GM19467 (cell line): ENCODE data around the gene MAGI1.

Experiments
- ATAC-seq: cut with Tn5 transposase; IDR thresholded peaks from one replicate; pipeline ENCODE4 v1.9.1; 2021; ENCODE audit warnings: mild to moderate bottlenecking, moderate library complexity; ENCODE audit not compliant: unreplicated experiment

Gene MAGI1

DNA sequence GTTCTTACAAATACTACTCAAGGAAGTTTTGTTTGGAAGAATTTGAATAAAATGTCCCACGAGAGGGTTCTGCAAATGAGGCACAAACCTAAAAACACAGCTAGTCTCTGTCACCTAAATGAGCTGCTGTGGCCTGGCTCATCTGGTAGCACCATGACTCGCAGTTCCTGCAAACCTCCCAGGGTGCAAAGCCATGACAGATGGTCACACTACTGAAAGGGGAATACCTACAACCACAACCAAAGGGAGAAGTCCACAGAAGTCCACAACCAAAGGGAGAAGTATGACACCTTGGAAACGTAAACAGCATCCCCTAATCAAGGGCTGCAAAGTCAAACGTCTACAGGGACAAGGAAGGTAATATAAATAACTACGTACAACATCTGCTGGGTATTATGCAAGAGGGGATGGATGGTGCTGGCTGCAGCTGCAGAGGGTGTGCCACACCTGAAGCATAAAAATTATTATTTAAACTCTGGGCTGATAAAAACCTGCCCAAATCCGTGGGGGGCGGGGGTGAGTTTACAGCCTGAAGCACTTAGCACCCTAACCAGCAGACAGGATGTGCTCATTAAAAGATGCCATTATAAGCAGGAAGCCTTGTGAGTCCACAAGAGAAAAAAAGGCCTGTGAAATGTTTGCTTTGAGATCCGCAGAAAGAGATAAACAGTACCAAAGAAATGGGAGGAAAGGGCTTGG lies 184.0 kb downstream of the MAGI1 start:
- no peak for ATAC-seq

DNA sequence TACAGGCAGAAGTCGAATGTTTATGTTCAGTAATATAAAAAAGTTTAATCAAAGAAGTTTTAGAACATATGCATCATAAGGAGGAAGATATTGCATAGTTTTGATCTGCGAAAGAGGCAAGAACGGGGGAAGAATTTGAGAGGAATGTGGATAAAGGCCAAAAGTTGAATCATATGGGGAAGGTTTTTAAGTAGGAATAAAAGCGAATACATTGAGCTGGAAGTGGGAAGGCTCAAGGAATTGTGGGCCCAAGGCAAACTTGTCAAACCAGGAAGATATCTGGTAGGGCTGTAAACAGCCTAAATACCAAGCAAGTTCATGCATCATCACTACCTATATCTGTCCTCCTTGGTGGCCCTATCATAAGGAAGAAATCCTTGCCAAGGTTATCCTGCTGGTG lies 186.9 kb downstream of the MAGI1 start:
- no peak for ATAC-seq

DNA sequence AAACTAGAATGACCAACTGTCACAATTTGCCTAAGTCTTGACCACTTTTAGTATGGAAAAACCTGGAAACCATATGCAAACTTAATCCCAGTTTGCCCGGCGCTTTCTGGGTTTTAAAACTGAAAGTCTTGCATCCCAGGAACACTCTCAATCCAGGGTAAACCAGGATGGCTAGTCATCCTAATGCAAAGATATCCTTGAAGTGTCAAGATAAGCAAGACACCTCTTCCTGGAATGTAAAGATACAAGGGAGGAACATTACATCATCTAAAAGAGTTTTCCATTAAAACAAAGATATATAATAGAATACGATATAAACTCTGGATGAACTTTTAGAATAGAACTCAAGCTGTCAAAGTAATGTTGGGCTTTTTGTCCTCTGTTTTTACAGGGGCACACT lies 188.5 kb downstream of the MAGI1 start:
- ATAC-seq = no peak

DNA sequence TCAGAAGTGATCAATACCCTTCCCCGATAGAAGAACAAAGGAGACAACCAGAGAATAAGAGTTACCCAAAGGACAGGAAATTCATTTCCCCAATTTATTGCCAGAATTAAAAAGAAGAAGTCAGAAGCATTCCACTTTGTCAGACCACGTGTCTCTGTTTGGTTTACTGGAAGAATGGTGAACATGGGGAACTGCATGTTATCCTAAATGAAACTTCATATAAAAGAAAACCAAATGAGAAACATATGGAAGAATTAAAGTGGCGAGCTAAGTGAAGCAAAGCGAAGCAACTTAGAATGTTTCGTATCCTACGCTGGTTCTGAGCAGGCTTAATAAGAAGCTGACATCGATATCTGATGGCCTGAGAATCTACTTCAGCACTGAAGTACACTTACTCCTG lies 190.7 kb downstream of the MAGI1 start:
- ATAC-seq = no peak

DNA sequence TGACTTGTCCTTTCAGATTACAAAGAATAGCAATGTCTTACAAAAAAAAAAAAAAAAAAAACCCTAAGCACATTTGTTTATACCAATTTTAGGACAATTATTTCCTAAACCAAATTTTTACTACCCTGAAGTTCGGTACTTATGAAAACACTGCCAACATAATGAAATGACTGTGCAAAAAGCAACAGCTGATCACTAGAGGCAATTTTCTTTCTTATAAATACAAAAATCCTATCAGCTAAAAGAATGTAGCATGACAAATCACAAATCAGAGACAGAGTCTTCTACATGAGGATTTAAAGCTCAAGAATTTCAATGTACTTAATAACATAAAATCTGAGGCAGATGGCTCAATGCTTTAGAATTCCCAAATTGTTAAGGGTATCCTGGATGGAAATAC lies 191.8 kb downstream of the MAGI1 start:
- no peak for ATAC-seq

DNA sequence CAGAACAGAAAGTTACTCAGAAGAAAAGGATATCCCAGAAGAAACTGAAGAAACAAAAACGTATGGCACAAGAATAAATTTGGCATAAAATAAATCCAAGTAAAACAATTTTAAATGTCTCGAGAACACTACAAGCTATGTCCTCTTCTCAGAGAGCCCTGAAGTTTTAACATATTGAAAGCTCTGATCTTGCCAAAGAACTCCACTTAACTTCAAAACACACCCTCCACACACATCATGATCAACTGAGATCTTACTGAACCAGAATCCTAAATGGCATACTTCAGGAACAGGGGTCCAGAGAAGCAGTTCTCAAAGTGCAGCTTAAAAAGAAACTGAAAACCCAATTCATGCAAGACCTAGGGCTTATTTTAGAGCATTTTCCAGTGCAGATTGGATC lies 194.3 kb downstream of the MAGI1 start:
- no peak for ATAC-seq

DNA sequence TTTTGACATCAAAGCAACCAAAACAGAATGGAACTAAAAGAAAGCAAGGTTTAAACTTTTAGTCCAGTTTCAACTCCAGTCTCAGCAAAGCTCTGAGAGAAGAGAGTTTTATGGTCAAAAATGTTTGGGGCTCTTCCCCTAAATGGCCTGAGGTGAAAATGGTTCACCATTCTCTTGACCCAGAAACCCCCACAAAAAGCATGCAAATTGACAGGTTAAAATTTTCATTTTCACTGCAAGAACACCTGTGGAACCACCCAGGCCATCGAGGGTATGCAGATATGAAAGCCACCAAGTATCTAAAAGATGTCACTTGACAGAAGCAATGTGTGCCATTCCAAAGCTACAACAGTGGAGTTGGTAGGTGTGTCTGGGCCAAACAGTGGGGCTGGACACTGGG lies 195.0 kb downstream of the MAGI1 start:
- ATAC-seq = no peak

DNA sequence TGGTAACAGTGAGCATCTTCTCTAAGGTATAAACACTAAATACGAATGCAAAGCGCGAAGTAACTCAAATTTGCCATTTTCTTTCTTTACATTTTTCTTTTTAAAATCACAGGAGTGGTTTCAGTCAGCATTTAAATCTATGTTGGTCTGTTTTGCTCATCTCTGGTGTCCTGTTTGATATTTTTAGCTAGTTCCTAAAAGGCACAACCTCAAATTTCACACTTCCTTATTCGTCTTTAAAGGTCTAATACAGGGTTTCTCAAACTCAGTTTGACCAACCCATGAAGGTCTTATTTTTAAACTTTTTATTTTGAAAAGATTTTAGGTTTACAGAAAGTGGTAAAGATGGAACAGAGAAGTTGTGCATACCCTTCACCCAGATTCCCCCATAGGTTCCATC lies 201.1 kb downstream of the MAGI1 start:
- ATAC-seq = no peak

DNA sequence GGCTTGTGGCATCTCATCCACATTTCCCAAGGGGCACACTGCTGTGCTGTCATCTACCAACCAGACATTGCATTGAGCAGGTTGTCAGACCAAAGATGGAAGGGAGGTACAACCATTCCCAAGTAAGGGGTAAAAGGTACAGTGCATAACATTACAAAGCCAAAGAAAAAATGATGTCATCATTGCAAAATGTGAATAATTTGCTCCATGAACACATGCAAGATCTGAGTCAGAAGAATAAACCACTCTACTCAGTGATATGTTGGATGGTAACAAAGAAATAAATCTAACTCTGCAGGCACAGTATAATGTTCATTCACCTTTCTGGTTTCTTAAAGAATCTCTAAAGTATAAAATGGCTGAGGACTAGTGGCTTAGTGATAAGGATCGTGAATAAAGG lies 202.7 kb downstream of the MAGI1 start:
- no peak for ATAC-seq

DNA sequence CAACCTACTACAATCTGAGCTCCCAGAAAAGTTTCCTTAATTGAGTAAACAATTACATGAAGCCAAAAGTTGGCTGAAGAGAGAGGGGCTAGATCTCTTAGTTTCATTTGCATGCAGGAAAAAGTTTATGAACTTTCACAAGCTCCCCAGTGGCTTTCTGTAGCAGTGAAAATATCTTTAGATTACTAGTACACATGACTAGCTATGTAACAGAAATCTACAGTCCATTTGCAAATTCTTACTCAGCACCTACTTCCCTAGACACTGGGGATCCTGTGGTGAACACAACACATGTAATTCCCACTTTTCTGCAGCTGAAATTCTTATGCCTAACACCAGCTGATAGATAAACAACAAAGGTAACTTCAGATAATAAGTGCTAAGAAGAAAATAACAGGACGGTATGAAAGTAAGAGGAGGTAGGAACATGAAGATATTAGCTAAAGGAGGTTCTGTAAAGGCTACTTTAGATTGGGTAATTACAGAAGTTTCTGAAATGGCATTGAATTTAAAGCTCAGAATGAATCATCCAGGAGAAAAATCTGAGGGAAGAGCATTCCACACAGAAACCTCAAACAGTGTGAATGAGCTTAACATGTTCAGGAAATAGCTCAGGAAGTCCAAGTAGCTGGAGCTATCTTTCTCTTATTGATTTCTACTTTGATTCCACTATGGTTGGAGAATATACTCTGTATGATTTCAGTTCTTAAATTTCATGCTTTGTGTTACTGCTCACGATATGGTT lies 204.8 kb downstream of the MAGI1 start:
- ATAC-seq = no peak

DNA sequence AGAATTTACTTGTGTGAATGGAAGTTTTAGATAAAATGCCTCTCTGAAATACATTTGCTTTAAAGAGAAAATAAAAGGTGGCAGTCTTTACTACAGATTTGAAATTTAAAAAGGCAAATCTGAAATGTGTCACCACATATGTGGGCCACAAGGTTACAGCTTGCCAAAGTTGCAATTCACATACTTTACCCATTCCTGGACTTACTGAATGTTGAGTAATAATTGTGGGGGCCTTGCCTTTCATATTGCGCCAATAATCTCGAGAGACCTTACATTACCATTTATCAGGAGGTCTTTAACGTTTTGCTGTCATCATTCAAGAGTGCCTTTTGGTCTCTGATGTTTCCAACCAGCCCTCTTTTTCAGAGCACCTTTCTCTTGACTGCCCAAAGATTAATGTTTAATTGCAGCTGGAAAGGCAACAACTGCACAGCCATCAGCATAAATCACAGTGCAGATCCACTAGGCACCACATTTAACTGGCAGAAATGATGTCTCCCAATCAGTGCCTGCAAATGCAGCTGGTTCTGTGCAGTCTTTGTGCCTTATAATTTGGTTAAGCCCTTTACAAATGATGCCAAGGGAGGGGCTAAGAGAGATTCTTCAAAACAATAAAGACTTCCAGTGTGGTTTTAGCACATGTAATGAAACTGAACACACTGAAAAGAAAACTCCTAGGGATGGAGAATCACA lies 206.8 kb downstream of the MAGI1 start:
- no peak for ATAC-seq

DNA sequence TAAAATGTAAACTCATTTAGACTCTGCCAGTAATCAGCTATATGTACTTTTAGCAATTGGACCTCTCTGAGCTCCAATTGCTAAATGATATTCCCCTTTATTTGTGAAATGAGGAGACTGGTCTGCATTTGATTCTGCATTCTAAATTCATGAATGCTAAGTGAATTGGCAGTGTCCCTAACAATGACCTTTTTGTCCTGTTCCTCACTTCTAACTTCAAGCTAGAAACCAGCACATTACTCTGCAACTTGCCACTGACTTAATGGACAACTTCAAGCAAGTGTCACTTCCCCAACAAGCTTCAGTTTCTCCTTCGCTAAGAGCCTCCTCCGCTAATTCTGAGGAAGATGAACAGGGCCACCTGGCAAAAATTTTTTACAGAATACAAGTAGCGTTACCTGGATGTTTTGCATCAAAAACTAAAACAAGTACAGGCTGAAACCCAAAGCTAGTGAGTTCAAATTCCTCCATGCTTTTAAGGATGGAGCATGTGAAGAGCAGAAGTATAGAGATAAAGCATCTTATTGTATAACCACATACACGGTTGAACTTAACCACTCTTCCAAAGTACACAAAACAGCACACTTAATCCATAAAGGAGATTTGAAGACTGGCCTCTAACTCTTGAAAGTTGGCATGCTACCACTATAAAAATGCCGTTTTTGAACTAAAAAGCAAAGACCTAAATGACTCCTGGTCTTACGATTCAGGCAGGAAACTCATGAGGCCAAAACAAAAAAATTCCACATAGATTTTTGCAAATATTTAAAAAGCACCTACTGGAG lies 207.6 kb downstream of the MAGI1 start:
- no peak for ATAC-seq

DNA sequence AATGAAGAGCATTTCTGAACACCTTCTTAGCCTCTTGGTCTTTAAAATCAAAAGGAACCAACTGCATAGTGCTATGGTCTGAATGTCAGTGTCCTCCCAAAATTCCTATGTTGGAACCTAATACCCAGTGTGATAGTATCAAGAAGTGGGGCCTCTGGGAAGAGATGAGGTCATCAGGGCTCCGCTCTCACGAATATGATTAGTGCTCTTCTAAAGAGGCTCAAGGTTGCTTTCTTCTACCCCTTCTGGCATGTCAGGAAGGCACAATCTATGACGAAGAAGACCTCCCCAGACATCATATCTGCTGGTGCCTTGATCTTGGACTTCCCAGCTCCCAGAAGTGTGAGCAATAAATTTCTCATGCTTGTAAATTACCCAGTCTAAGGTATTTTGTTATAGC lies 209.5 kb downstream of the MAGI1 start:
- ATAC-seq = no peak

DNA sequence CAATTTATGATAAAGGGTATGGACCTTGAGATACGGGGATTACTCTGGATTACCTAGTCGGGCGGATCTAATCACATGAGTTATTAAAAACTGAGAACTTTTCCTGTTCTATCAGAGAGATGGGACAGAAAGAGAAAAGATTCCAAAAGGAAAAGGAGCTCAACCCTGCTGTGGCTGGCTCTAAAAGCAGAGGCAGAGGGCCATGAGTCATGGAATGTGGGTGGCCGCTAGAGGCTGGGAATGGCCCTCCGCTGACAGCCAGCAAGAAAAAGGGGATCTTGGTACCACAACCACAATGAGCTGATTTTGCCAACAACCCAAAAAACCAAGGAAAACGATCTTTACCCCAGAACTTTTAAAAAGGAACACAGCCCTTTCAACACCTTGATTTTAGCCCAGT lies 210.0 kb downstream of the MAGI1 start:
- ATAC-seq = no peak

DNA sequence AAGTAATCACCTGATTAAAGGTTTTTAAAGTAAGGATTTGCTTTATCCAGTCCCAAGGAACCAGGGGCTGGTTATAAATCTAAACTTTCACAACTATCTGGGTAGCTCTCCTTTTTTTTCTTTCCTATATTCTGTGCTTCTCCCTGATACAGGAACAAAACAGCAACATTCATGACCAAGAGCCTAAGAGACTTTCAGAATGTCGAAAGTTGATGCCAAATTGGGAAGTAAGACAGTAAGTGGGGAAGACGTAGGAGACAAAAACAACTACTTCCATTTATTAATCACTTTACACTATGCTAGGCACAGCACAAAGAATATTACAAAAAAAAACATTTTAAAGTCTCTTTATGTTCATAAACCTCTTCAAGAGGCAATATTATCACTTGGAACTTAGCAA lies 211.6 kb downstream of the MAGI1 start:
- no peak for ATAC-seq

DNA sequence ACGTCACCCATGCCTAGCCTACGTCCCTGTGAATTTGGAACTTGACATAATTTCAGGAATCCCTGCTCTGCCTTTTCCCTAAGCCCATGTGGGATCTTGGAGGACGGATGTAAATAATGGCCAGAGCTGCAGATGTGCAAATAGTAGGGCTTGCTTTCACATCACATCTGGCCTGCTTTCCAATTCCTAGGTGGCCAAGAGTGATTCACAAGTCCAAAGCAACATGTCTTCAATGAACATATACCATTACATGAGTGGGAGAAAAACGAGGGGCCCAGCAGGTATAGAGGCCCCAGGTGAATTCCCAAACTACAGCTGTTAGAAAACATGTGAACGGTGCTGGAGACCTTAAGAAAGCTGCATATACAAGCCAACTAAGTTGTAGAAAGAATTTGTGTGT lies 214.6 kb downstream of the MAGI1 start:
- ATAC-seq = no peak

DNA sequence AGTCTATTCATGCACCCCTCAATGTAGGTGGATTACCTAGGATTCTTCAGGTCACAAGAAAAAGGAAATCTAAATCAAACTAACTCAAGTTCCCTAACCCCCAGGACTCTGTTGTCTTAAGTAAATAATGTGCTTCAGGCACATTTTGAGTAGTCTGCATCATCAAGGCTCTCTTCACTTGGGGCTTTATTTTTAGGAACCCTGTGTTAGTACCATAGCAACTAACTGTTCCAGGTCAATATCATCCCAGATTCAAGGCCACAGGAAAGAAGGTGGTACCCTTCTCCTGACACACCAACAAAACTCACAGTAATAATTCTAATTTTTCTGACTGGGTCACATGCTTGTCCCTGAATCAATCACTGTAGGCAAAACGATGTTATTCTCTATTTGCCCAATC lies 218.1 kb downstream of the MAGI1 start:
- ATAC-seq = no peak

DNA sequence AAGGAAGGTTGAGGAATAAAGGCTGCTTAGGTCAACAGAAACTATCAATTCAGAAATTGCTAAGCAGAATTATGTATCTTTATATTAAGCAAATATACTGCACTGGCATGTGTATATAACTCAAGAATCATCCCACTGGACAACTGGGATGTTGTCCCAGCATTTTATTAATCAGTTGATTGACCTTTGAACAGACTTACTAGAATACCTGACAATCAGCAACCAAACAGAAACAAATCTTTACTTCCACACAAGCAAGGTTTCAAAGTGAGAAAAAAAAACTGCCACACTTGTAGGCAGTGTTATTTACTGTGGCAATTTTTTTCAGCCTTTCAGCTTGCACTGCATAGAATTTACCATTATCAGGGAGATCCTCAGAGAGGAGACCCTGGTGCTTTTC lies 218.8 kb downstream of the MAGI1 start:
- ATAC-seq = no peak

DNA sequence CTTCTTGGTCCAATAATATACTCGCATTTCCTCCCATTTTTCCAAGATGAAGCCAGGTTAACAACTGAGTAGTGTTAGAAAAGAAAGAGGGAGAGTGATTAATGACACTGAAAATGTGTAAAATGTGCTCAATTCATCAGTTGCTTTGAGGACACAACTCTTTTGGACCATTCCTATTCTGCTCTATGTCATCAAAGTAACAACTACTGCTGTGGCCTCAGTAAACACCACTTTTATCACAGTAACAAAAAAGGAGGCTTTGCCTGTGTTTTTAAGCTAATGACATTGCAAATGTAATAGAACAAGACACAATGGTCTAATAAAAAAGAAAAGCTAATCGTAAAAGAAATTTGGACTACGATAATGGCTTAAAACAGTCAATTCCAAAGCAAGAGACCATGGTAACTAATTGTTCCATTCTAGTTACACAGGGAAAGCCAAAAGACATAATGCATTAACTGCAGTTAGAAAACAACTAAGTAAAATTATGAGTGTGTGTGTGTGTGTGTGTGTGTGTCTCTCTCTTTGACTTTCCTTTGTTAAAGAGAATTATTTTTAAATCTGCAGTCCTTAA lies 221.1 kb downstream of the MAGI1 start:
- ATAC-seq = no peak

DNA sequence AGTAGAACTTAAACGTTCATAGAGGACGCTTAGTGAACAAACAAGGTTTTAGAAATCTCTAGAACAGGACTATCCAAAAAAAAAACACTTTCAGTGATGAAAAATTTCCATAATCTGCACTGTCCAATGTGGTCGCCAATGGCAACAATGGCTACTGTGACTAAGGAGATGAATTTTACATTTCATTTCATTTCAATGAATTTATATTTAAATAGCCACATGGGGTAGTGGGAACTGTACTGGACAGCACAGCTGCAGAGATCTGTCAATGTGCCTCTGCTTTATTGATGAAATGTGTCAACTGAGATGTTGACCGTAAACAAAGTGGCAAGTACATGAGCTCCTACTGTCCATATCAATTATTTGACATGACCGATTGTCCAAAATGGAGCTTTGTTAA lies 222.5 kb downstream of the MAGI1 start:
- no peak for ATAC-seq
